GM12892 (cell line): ENCODE data around the gene CLEC4G.

Experiments
- POLR2A ChIP-seq: IDR thresholded peaks from 2 replicates; pipeline ENCODE4 v1.6.1; 2011; ENCODE audit warnings: low read depth, low read length, control low read depth
- POLR2AphosphoS5 ChIP-seq: IDR thresholded peaks from 2 replicates; pipeline ENCODE4 v1.6.1; 2011; ENCODE audit warnings: low read depth, low read length, control low read depth
- TAF1 ChIP-seq: IDR thresholded peaks from 2 replicates; pipeline ENCODE4 v1.6.1; 2011; ENCODE audit warnings: low read depth, mild to moderate bottlenecking, control low read depth, low read length, borderline replicate concordance

DNA sequence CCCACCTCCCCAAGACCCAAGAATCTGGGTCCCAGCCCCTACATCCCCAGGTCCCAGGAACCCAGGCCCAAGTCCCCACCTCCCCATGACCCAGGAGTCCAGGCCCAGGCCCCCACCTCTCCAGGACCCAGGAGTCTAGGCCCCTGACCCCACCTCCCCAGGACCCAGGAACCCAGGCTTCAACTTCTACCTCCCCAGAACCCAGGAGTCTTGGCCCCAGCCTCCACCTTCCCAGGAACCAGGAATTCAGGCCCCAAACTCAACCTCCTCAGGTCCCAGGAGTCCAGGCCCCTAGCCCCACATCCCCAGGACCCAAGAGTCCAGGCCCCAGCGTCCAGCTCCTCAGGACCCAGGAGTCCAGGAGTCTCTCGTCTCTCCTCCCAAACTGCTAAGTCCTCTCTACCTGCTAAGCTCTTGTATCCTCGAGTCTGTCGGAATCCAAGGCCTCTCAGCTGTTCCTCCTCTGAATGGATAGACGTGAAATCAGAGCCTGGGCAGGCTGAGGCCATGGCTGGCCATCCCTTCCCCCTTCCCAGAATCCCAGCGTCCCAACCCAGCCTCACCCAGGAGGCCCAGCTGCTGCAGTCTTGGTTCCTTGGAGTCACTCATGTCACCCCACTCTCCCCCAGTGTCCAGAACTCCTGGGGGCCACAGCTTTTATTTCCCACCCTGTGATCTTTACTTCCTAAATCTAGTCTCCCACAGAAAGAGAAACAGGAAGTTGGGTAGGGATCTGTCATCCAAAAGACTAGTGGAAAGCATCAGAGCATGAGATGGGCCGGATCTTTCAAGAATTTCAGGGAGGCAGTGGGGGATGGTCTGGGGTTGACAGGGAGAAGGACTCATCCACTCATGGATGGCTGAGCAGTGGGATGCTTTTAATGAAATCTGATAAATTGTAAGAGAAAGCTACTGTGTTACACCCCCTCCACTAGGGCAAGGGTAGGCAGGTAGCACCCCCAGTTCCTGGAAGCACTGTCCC is 15.3 kb upstream of the CLEC4G start, which contains the start of gene CD209:
- TF ChIP-seq POLR2AphosphoS5: no peak
- no peak for TF ChIP-seq POLR2A
- no peak for TF ChIP-seq TAF1
